ENCODE data around the gene LSM5.

LSM5 gene

GRCh38 chr7:32459788-32460187 is 30.4 kb downstream of the LSM5 start:
- no peak for DNase-seq (ENCODE audit: low read depth)

GRCh38 chr7:32458025-32458424 is 32.2 kb downstream of the LSM5 start:
- no peak for DNase-seq (ENCODE audit: low read depth)

GRCh38 chr7:32453341-32454011 is 36.7 kb downstream of the LSM5 start:
- no peak for DNase-seq (ENCODE audit: low read depth)

GRCh38 chr7:32447218-32447617 is 43.0 kb downstream of the LSM5 start:
- no peak for DNase-seq (ENCODE audit: low read depth)

GRCh38 chr7:32436146-32436928 is 53.8 kb downstream of the LSM5 start:
- no peak for DNase-seq (ENCODE audit: low read depth)
